Measurements from ENCODE around the gene SUSD6. TPM values are rescaled to one million over a fixed set of nuclear protein-coding genes. Genes with fewer than 3 reads are reported as not detected.

SUSD6 gene
- total RNA-seq, 1 experiment from 2014 or later: 44.7 TPM

GRCh38 chr14:69682136-69682535, 70.7 kb downstream of the SUSD6 start:
- CTCF ChIA-PET: no interaction called here
- no peak for TF ChIP-seq CTCF (IDR thresholded peaks at IDR 0.05; ENCODE audit: unreplicated experiment)
- peaks cover 28% of the 10 kb centered on the region for H3K4me1 Mint-ChIP-seq (ENCODE audit: low read depth, unreplicated experiment)
- BruUV-seq (replicated peaks): no TSS peak
- no peak overlapping the region for H3K27ac Mint-ChIP-seq (ENCODE audit: unreplicated experiment)
- no peaks in the 10 kb centered on the region for H3K36me3 Mint-ChIP-seq (ENCODE audit: insufficient read depth, unreplicated experiment)
- no peak overlapping the region for H3K4me3 Mint-ChIP-seq (ENCODE audit: low read depth, unreplicated experiment)
- no peaks in the 10 kb centered on the region for H3K27me3 Mint-ChIP-seq (ENCODE audit: unreplicated experiment)
- intact Hi-C loops (cut with micrococcal nuclease; ENCODE audit: unreplicated experiment): no loop called here
- no peaks in the 10 kb centered on the region for H3K9me3 Mint-ChIP-seq (ENCODE audit: low read depth, unreplicated experiment)
- no peak for DNase-seq

- CTCF ChIA-PET: no interaction called here
- H3K27ac Mint-ChIP-seq (ENCODE audit: unreplicated experiment): no peak overlapping the region
Measured at GRCh38 chr14:69682621-69683263, 71.3 kb downstream of the SUSD6 start.

GRCh38 chr14:69683971-69684370, 72.6 kb downstream of the SUSD6 start:
- DNase-seq: no peak
- intact Hi-C loops (cut with micrococcal nuclease; ENCODE audit: unreplicated experiment): no loop called here
- no peak for TF ChIP-seq CTCF (IDR thresholded peaks at IDR 0.05; ENCODE audit: unreplicated experiment)
- no peak overlapping the region for H3K4me3 Mint-ChIP-seq (ENCODE audit: low read depth, unreplicated experiment)
- CTCF ChIA-PET: no interaction called here
- H3K27me3 Mint-ChIP-seq (ENCODE audit: unreplicated experiment): no peaks in the 10 kb centered on the region
- H3K36me3 Mint-ChIP-seq (ENCODE audit: insufficient read depth, unreplicated experiment): no peaks in the 10 kb centered on the region
- H3K4me1 Mint-ChIP-seq (ENCODE audit: low read depth, unreplicated experiment): peaks cover 28% of the 10 kb centered on the region
- BruUV-seq (replicated peaks): no TSS peak
- no peak overlapping the region for H3K27ac Mint-ChIP-seq (ENCODE audit: unreplicated experiment)
- no peaks in the 10 kb centered on the region for H3K9me3 Mint-ChIP-seq (ENCODE audit: low read depth, unreplicated experiment)

More at GRCh38 chr14:69682621-69683263, 71.3 kb downstream of the SUSD6 start:
- no peak for TF ChIP-seq CTCF (IDR thresholded peaks at IDR 0.05; ENCODE audit: unreplicated experiment)
- H3K4me1 Mint-ChIP-seq (ENCODE audit: low read depth, unreplicated experiment): peaks cover 28% of the 10 kb centered on the region
- no peak overlapping the region for H3K4me3 Mint-ChIP-seq (ENCODE audit: low read depth, unreplicated experiment)
- H3K36me3 Mint-ChIP-seq (ENCODE audit: insufficient read depth, unreplicated experiment): no peaks in the 10 kb centered on the region
- no peak for DNase-seq
- no peaks in the 10 kb centered on the region for H3K9me3 Mint-ChIP-seq (ENCODE audit: low read depth, unreplicated experiment)
- H3K27me3 Mint-ChIP-seq (ENCODE audit: unreplicated experiment): no peaks in the 10 kb centered on the region
- no TSS peak for BruUV-seq (replicated peaks)
- intact Hi-C loops (cut with micrococcal nuclease; ENCODE audit: unreplicated experiment): no loop called here

- CTCF ChIA-PET: interaction anchor here (0.6 kb wide), 1 partner anchor 39 kb away, joined by 3 read pairs; no protein-coding TSS in a partner anchor
Measured at GRCh38 chr14:69684461-69685217, 73.2 kb downstream of the SUSD6 start.

More at GRCh38 chr14:69684461-69685217, 73.2 kb downstream of the SUSD6 start:
- intact Hi-C loops (cut with micrococcal nuclease; ENCODE audit: unreplicated experiment): no loop called here
- H3K4me1 Mint-ChIP-seq (ENCODE audit: low read depth, unreplicated experiment): peaks cover 28% of the 10 kb centered on the region
- no peak for DNase-seq
- H3K36me3 Mint-ChIP-seq (ENCODE audit: insufficient read depth, unreplicated experiment): no peaks in the 10 kb centered on the region
- BruUV-seq (replicated peaks): no TSS peak
- no peak overlapping the region for H3K27ac Mint-ChIP-seq (ENCODE audit: unreplicated experiment)
- H3K4me3 Mint-ChIP-seq (ENCODE audit: low read depth, unreplicated experiment): no peak overlapping the region
- no peak for TF ChIP-seq CTCF (IDR thresholded peaks at IDR 0.05; ENCODE audit: unreplicated experiment)
- H3K9me3 Mint-ChIP-seq (ENCODE audit: low read depth, unreplicated experiment): no peaks in the 10 kb centered on the region
- no peaks in the 10 kb centered on the region for H3K27me3 Mint-ChIP-seq (ENCODE audit: unreplicated experiment)
